Measurements from ENCODE around the gene SEMA4A. TPM values are rescaled to one million over a fixed set of nuclear protein-coding genes. Genes with fewer than 3 reads are reported as not detected.

The SEMA4A gene
- total and polyA plus RNA-seq, 9 of the 15 experiments (the other 6 are each of a cell fraction or from before 2014, with no cell fraction given): 0.04 to 1.7 (median 0.45) TPM

- TF ChIP-seq L3MBTL2 (IDR thresholded peaks at IDR 0.05) (peak; percentile 87), BMI1 (IDR thresholded peaks at IDR 0.05; ENCODE audit: low read length) (no peak), CBX8 (IDR thresholded peaks at IDR 0.05; ENCODE audit: borderline replicate concordance, extremely low read depth, low read depth, low read length, poor library complexity, severe bottlenecking) (no peak), ZNF76 (CRISPR knock-in tag; IDR thresholded peaks at IDR 0.05; ENCODE audit: borderline replicate concordance) (no peak), SIN3A (IDR thresholded peaks at IDR 0.05; ENCODE audit: borderline replicate concordance in 2 of 2, control insufficient read depth in 1 of 2, low read depth in 2 of 2, low read length in 2 of 2) (peak in 1 of 2 experiments; percentile 16; a peak in 1 of 4 replicates), ZNF655 (CRISPR knock-in tag; IDR thresholded peaks at IDR 0.05) (no peak), GTF2B (IDR thresholded peaks at IDR 0.05; ENCODE audit: extremely low read depth, insufficient read length) (peak; percentile 49), CHD2 (IDR thresholded peaks at IDR 0.05; ENCODE audit: low read depth, low read length) (peak; percentile 97), HNRNPUL1 (IDR thresholded peaks at IDR 0.05; ENCODE audit: low read length) (no peak), LEF1 (IDR thresholded peaks at IDR 0.05) (peak; percentile 34; the same call in 1 of the 2 replicates), BRF1 (IDR thresholded peaks at IDR 0.05; ENCODE audit: borderline replicate concordance, extremely low read depth, insufficient read length) (no peak), TAF1 (IDR thresholded peaks at IDR 0.05; ENCODE audit: control insufficient read depth, extremely low read depth, insufficient read depth, low read length, severe bottlenecking) (peak; percentile 89), E2F3 (CRISPR knock-in tag; IDR thresholded peaks at IDR 0.05) (no peak), SMARCE1 (IDR thresholded peaks at IDR 0.05) (no peak), NCOR1 (IDR thresholded peaks at IDR 0.05) (no peak; the same call in 1 of the 2 replicates), FOXK2 (conservative IDR thresholded peaks at IDR 0.05 in 1 of 2, IDR thresholded peaks at IDR 0.05 in 1 of 2; ENCODE audit: low read depth in 2 of 2) (peak; percentile 80 to 83), KHSRP (IDR thresholded peaks at IDR 0.05) (no peak), ZFP1 (CRISPR knock-in tag; IDR thresholded peaks at IDR 0.05) (no peak), RFX5 (IDR thresholded peaks at IDR 0.05; ENCODE audit: low read depth, low read length) (no peak), ETV1 (tag; conservative IDR thresholded peaks at IDR 0.05; ENCODE audit: low read depth) (peak; percentile 15; the same call in 1 of the 2 replicates), JUNB (CRISPR knock-in tag; conservative IDR thresholded peaks at IDR 0.05) (no peak), MEIS2 (IDR thresholded peaks at IDR 0.05; ENCODE audit: partially characterized antibody) (no peak), SRSF9 (IDR thresholded peaks at IDR 0.05; ENCODE audit: borderline replicate concordance, low read depth, low read length) (no peak), MECOM (CRISPR knock-in tag; IDR thresholded peaks at IDR 0.05) (no peak)
- TF ChIP-seq, protein P1, sequence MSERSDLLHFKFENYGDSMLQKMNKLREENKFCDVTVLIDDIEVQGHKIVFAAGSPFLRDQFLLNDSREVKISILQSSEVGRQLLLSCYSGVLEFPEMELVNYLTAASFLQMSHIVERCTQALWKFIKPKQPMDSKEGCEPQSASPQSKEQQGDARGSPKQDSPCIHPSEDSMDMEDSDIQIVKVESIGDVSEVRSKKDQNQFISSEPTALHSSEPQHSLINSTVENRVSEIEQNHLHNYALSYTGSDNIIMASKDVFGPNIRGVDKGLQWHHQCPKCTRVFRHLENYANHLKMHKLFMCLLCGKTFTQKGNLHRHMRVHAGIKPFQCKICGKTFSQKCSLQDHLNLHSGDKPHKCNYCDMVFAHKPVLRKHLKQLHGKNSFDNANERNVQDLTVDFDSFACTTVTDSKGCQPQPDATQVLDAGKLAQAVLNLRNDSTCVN (CRISPR knock-in tag; IDR thresholded peaks at IDR 0.05): peak; percentile 7; the same call in 1 of the 2 replicates
- TF ChIP-seq, protein P2, sequence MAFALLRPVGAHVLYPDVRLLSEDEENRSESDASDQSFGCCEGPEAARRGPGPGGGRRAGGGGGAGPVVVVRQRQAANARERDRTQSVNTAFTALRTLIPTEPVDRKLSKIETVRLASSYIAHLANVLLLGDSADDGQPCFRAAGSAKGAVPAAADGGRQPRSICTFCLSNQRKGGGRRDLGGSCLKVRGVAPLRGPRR (CRISPR knock-in tag; IDR thresholded peaks at IDR 0.05): no peak
These were observed 59.7 kb downstream of the SEMA4A start, which contains the start of gene PMF1 (continued) for GRCh38 chr1:156212833-156213643.
